T-cell (primary cell): ENCODE results near the gene CCRL2. TPM values are rescaled to one million over a fixed set of nuclear protein-coding genes. Genes with fewer than 3 reads are reported as not detected.

Experiments used
- ATAC-seq, 4 experiments: fragments of 200-7000 bp in 3 of 4; fragments of 150-1000 bp in 1 of 4; cut with Tn5 transposase; replicated peaks in 1 of 4; 1 replicate in 3 of 4; 2 replicates in 1 of 4; pipeline ENCODE4 v1.10.0; 2021; ENCODE audit warnings: moderate library complexity in 3 of 4, mild to moderate bottlenecking in 2 of 4, moderate number of reproducible peaks in 1 of 4
- CTCF ChIA-PET, 2 donors: fragments of 300-600 bp; sonication (Branson Sonifier 250); formaldehyde crosslinking; loops; one replicate each; lab custom pipeline; 2022; ENCODE audit warnings: antibody characterized with exemption in 2 of 2; lab: Charles Lee
- POLR2A ChIA-PET, 2 donors: fragments of 300-600 bp; sonication (Branson Sonifier 250); formaldehyde crosslinking; loops; one replicate each; lab custom pipeline; 2022; ENCODE audit warnings: antibody characterized with exemption in 2 of 2; lab: Charles Lee
- DNase-seq, 35 experiments: peaks; one replicate each; pipeline versions ENCODE4 v3.0.0 to v3.0.0-alpha.2; 2013 to 2023
- H3K27ac ChIP-seq: one replicate; pipeline ENCODE4 v1.5.1; 2013; ENCODE audit warnings: low read length
- H3K27me3 ChIP-seq, 2 experiments: replicated peaks in 1 of 2; 1 replicate in 1 of 2; 2 replicates in 1 of 2; pipeline versions ENCODE4 v1.6.1 to v1.7.0; 2013; ENCODE audit warnings: low read length in 1 of 2, mixed read lengths in 1 of 2; ENCODE audit not compliant: control insufficient read depth in 2 of 2, insufficient read depth in 2 of 2; ENCODE audit errors: extremely low read depth in 1 of 2
- H3K36me3 ChIP-seq, 2 donors: 1 replicate in 1 of 2; 2 replicates in 1 of 2; pipeline versions ENCODE4 v1.6.1 to v1.7.0; 2013; ENCODE audit warnings: low read length in 1 of 2; ENCODE audit not compliant: control insufficient read depth in 2 of 2, insufficient read depth in 1 of 2; ENCODE audit errors: extremely low read depth in 1 of 2
- H3K4me1 ChIP-seq, 2 experiments: 1 replicate in 1 of 2; 2 replicates in 1 of 2; pipeline versions ENCODE4 v1.6.1 to v1.7.0; 2013; ENCODE audit warnings: low read length in 2 of 2, mixed read lengths in 1 of 2; ENCODE audit not compliant: insufficient read depth in 2 of 2, control insufficient read depth in 1 of 2; ENCODE audit errors: extremely low read depth in 1 of 2
- H3K4me3 ChIP-seq, 2 donors: 1 replicate in 1 of 2; 2 replicates in 1 of 2; pipeline versions ENCODE4 v1.5.1 to v1.7.0; 2013; ENCODE audit warnings: mild to moderate bottlenecking in 2 of 2, low read length in 1 of 2, moderate library complexity in 1 of 2; ENCODE audit not compliant: control insufficient read depth in 1 of 2; ENCODE audit errors: extremely low read depth in 1 of 2
- H3K9me3 ChIP-seq: 2 replicates; pipeline ENCODE4 v1.7.0; 2013
- H3K27ac Mint-ChIP-seq, 2 donors: one replicate each; pipeline ENCODE4 v1.8.0; 2020 to 2021; ENCODE audit warnings: mild to moderate bottlenecking in 2 of 2, mixed read lengths in 2 of 2
- H3K27me3 Mint-ChIP-seq, 2 donors: one replicate each; pipeline ENCODE4 v1.8.0; 2021 to 2022; ENCODE audit warnings: mixed read lengths in 2 of 2
- H3K36me3 Mint-ChIP-seq: one replicate; pipeline ENCODE4 v1.8.0; 2021; ENCODE audit warnings: mixed read lengths
- H3K4me1 Mint-ChIP-seq, 3 donors: one replicate each; pipeline ENCODE4 v1.8.0; 2020 to 2022; ENCODE audit warnings: mixed read lengths in 3 of 3, mild to moderate bottlenecking in 1 of 3
- H3K4me3 Mint-ChIP-seq, 3 donors: one replicate each; pipeline ENCODE4 v1.8.0; 2020 to 2022; ENCODE audit warnings: mild to moderate bottlenecking in 3 of 3, mixed read lengths in 3 of 3, moderate library complexity in 3 of 3
- H3K9me3 Mint-ChIP-seq, 3 donors: one replicate each; pipeline ENCODE4 v1.8.0; 2020 to 2022; ENCODE audit warnings: mixed read lengths in 3 of 3
- WGBS: methylation state at CpG from one replicate; pipeline ENCODE4 v1.1.5; 2013; ENCODE audit warnings: missing lambda C conversion rate; ENCODE audit not compliant: insufficient coverage; 5-methylcytosine and 5-hydroxymethylcytosine counted together
- total RNA-seq, 35 experiments: library from RNA in 6 of 35; stranded (reverse) in 6 of 35; fragments of 120-200 nt in 1 of 35; gene quantifications; one replicate each; pipeline versions ENCODE4 v1.2.1 to v1.2.4 and lab custom pipeline; 2013 to 2026

The CCRL2 gene
- total RNA-seq, 5 donors from 2014 or later (not counting 1 experiment from before 2014, with no cell fraction given) = 1.1 to 2.5 (median 1.6) TPM

DNA sequence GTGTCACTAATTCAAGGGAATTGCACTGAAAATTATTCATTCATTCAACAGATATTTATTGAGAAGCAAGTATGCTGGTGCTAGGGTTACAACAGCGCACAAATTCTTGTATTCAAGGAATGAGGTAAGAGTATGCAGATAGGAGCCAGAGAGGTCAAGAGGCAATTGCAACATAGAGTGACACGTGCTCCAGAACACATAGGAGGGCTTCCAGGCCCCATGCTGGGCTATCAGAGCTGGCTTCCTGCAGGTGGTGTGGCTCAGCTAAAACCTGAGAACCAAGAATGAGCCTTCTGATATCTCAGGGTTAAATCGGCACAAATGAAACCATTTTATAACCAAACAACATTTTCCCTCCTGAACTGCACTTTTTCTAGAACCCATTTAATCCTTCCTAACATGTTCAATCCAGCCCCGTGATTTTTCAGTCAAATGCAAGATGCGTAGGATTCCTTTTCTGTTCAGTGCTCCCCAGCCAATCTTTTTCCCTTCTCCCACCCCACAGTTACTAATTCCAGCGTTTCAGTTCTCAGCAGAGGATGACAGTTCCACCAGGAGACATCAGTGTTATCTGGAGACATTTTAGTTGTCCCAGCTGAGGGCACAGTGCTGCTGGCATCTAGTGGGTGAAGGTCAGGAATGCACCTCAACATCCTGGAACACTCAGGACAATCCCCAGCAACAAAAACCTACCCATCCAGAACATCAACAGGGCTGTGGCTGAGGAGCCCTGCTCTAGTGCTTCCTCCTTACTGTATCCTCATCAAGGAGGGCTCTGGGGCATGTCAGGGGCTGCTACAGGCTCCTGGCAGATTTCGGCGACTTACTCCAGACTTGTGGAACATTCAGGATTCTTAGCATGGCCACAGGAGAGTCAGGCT, 13.3 kb upstream of the CCRL2 start:
- ChIA-PET CTCF (no interaction called here), POLR2A (no interaction called here)
- DNase-seq (no peak), ATAC-seq (no peak)
- no peak overlapping the region for H3K27ac Mint-ChIP-seq
- no peaks in the 10 kb centered on the region for H3K36me3 Mint-ChIP-seq
- Histone ChIP-seq H3K4me1 (peaks cover 0 to 4% of the 10 kb centered on the region in 2 experiments), H3K4me3 (no peak overlapping the region), H3K36me3 (no peaks in the 10 kb centered on the region), H3K27me3 (no peaks in the 10 kb centered on the region), H3K27ac (no peak overlapping the region), H3K9me3 (no peaks in the 10 kb centered on the region)
- peaks cover 0 to 4% (median 0%) of the 10 kb centered on the region in 3 donors for H3K4me1 Mint-ChIP-seq
- H3K4me3 Mint-ChIP-seq = no peak overlapping the region
- H3K9me3 Mint-ChIP-seq = no peaks in the 10 kb centered on the region
- WGBS = 88% methylated on average over 6 of the region's 8 CpGs
- H3K27me3 Mint-ChIP-seq = peaks cover 0 to 2% of the 10 kb centered on the region in 2 donors

DNA sequence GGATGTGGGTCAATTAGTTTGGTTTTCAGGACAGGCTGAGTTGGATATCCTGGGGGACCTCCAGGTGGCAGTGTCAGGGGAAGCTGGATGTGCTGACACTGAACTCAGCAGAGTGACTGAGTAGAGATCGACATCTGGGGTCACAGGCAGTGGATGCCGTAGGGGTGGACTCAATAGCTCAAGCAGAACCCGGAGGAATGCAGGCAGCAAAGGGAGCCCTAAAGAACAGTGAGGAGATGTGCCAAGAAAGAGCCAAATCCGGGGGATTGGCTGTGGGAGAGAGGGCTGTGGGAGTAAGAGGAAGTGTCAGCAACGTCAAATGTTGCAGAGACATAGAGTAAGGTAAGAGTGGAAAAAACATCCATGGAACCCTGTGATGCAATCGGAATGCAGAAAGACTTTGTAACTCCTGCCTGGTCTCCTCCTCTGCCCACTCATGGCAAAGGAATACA, 11.8 kb upstream of the CCRL2 start:
- H3K27me3 Mint-ChIP-seq = peaks cover 0 to 2% of the 10 kb centered on the region in 2 donors
- ChIA-PET POLR2A (no interaction called here), CTCF (no interaction called here)
- H3K4me3 ChIP-seq = no peak overlapping the region
- ATAC-seq (no peak), DNase-seq (no peak)
- H3K36me3 ChIP-seq = no peaks in the 10 kb centered on the region
- no peak overlapping the region for H3K27ac Mint-ChIP-seq
- no peak overlapping the region for H3K27ac ChIP-seq
- H3K4me3 Mint-ChIP-seq = no peak overlapping the region
- H3K4me1 Mint-ChIP-seq = peaks cover 0 to 4% (median 0%) of the 10 kb centered on the region in 3 donors
- H3K9me3 Mint-ChIP-seq = no peaks in the 10 kb centered on the region
- 85% methylated on average over 6 of the region's 6 CpGs for WGBS
- no peaks in the 10 kb centered on the region for H3K27me3 ChIP-seq
- H3K9me3 ChIP-seq = no peaks in the 10 kb centered on the region
- no peaks in the 10 kb centered on the region for H3K36me3 Mint-ChIP-seq
- peaks cover 0 to 4% of the 10 kb centered on the region in 2 experiments for H3K4me1 ChIP-seq

GRCh38 chr3:46395766-46396530, 11.1 kb upstream of the CCRL2 start:
- peaks cover 0 to 2% of the 10 kb centered on the region in 2 donors for H3K27me3 Mint-ChIP-seq
- ATAC-seq (no peak), DNase-seq (no peak)
- H3K36me3 ChIP-seq = no peaks in the 10 kb centered on the region
- H3K9me3 ChIP-seq = no peaks in the 10 kb centered on the region
- H3K36me3 Mint-ChIP-seq = no peaks in the 10 kb centered on the region
- no peaks in the 10 kb centered on the region for H3K27me3 ChIP-seq
- H3K4me1 ChIP-seq = peaks cover 0 to 4% of the 10 kb centered on the region in 2 experiments
- H3K4me1 Mint-ChIP-seq = peaks cover 0 to 4% (median 0%) of the 10 kb centered on the region in 3 donors
- 86% methylated on average over 1 of the region's 6 CpGs for WGBS
- H3K27ac Mint-ChIP-seq = no peak overlapping the region
- no peak overlapping the region for H3K4me3 Mint-ChIP-seq
- no peaks in the 10 kb centered on the region for H3K9me3 Mint-ChIP-seq
- H3K27ac ChIP-seq = no peak overlapping the region
- ChIA-PET CTCF (no interaction called here), POLR2A (no interaction called here)
- H3K4me3 ChIP-seq = no peak overlapping the region

DNA sequence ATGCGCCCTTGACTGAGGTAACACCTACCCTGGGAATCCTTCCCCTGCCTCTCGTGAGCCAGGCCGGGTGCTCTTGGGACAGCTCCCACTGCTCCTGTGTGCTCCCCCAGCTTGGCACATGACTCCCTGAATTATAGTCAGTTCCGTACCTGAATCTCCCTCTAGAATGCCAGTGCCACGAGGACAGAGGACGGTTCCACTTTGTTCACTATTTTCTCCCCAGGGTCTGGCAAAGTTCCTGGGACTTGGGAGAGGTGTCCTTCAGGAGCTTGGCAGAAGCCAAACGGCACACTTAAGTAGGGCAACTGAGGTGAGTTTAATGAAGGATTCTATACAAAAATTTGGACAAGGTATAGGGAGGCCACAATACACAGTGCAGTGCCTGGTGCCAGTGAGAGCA, 9.9 kb upstream of the CCRL2 start:
- no peaks in the 10 kb centered on the region for H3K36me3 Mint-ChIP-seq
- ChIA-PET CTCF (interaction anchor here in 1 of 2 donors (0.6 kb wide), 1 partner anchor 469 kb away, joined by 3 read pairs; no protein-coding TSS in a partner anchor), POLR2A (no interaction called here)

GRCh38 chr3:46398186-46398955, 8.7 kb upstream of the CCRL2 start:
- Mint-ChIP-seq H3K27me3 (peaks cover 2 to 3% of the 10 kb centered on the region in 2 donors), H3K36me3 (no peaks in the 10 kb centered on the region), H3K27ac (no peak overlapping the region), H3K4me3 (no peak overlapping the region), H3K9me3 (peaks cover 0 to 4% (median 0%) of the 10 kb centered on the region in 3 donors), H3K4me1 (peaks cover 0 to 4% (median 0%) of the 10 kb centered on the region in 3 donors)
- Histone ChIP-seq H3K9me3 (no peaks in the 10 kb centered on the region), H3K27me3 (no peaks in the 10 kb centered on the region), H3K4me1 (peaks cover 0 to 4% of the 10 kb centered on the region in 2 experiments), H3K27ac (no peak overlapping the region), H3K4me3 (no peak overlapping the region), H3K36me3 (no peaks in the 10 kb centered on the region)
- ATAC-seq (no peak), DNase-seq (no peak)
- ChIA-PET CTCF (interaction anchor here in 1 of 2 donors (0.6 kb wide), 1 partner anchor 20 kb away, joined by 3 read pairs; no protein-coding TSS in a partner anchor), POLR2A (no interaction called here)
- 95% methylated on average over 3 of the region's 6 CpGs for WGBS

More for the DNA sequence above, 9.9 kb upstream of the CCRL2 start:
- Histone ChIP-seq H3K4me1 (peaks cover 0 to 4% of the 10 kb centered on the region in 2 experiments), H3K27me3 (no peaks in the 10 kb centered on the region), H3K36me3 (no peaks in the 10 kb centered on the region), H3K4me3 (no peak overlapping the region), H3K27ac (no peak overlapping the region), H3K9me3 (no peaks in the 10 kb centered on the region)
- DNase-seq = no peak
- whole genome bisulfite sequencing = 93% methylated on average over 2 of the region's 7 CpGs
- H3K27ac Mint-ChIP-seq = no peak overlapping the region
- no peak overlapping the region for H3K4me3 Mint-ChIP-seq
- H3K9me3 Mint-ChIP-seq = no peaks in the 10 kb centered on the region
- peaks cover 0 to 4% (median 0%) of the 10 kb centered on the region in 3 donors for H3K4me1 Mint-ChIP-seq
- no peak for ATAC-seq
- H3K27me3 Mint-ChIP-seq = peaks cover 0 to 2% of the 10 kb centered on the region in 2 donors
